CD4-positive, alpha-beta T cell treated with Interleukin-12 subunit alpha and Interleukin-12 subunit beta, for 1 hour (primary cell): Measurements from ENCODE around the gene FGFBP2.

ENCODE experiments used
- DNase-seq: peaks from one replicate; pipeline ENCODE4 v3.0.0-alpha.2; 2020

The FGFBP2 gene

GRCh38 chr4:15963001-15963451 is at the start of gene FGFBP2:
Gene FGFBP2 (minus strand): TSS chr4:15963175. CDS start chr4:15963129, 46 bp downstream.
- DNase-seq: peak; percentile 56

- no peak for DNase-seq
Measured at GRCh38 chr4:16011173-16011572, 48.2 kb upstream of the FGFBP2 start.

GRCh38 chr4:16009153-16009552 is 46.2 kb upstream of the FGFBP2 start:
- DNase-seq: no peak

GRCh38 chr4:16007471-16008095 is 44.6 kb upstream of the FGFBP2 start:
- no peak for DNase-seq

GRCh38 chr4:16006771-16007446 is 43.9 kb upstream of the FGFBP2 start:
- DNase-seq: no peak

GRCh38 chr4:16005676-16006075 is 42.7 kb upstream of the FGFBP2 start:
- no peak for DNase-seq

- DNase-seq: peak; percentile 55
Measured at GRCh38 chr4:16001484-16001858, 38.5 kb upstream of the FGFBP2 start.

- DNase-seq: no peak
Measured at GRCh38 chr4:16000708-16001483, 37.9 kb upstream of the FGFBP2 start.

GRCh38 chr4:15996773-15997172 is 33.8 kb upstream of the FGFBP2 start:
- DNase-seq: no peak

- DNase-seq: no peak
Measured at GRCh38 chr4:15995826-15996225, 32.9 kb upstream of the FGFBP2 start.

- no peak for DNase-seq
Measured at GRCh38 chr4:15992167-15992485, 29.2 kb upstream of the FGFBP2 start.

GRCh38 chr4:15990570-15991285 is 27.8 kb upstream of the FGFBP2 start:
- DNase-seq: no peak

GRCh38 chr4:15989424-15989823 is 26.4 kb upstream of the FGFBP2 start:
- DNase-seq: no peak

- no peak for DNase-seq
Measured at GRCh38 chr4:15988222-15988621, 25.2 kb upstream of the FGFBP2 start.

GRCh38 chr4:15986907-15987306 is 23.9 kb upstream of the FGFBP2 start:
- no peak for DNase-seq

GRCh38 chr4:15983610-15984009 is 20.6 kb upstream of the FGFBP2 start:
- no peak for DNase-seq

GRCh38 chr4:15982842-15983524 is 20.0 kb upstream of the FGFBP2 start:
- no peak for DNase-seq

GRCh38 chr4:15976456-15977447 is 13.8 kb upstream of the FGFBP2 start:
- no peak for DNase-seq

- no peak for DNase-seq
Measured at GRCh38 chr4:15971068-15971801, 8.3 kb upstream of the FGFBP2 start.

GRCh38 chr4:15968551-15969300 is 5.8 kb upstream of the FGFBP2 start:
- no peak for DNase-seq
